ENCODE results near the gene LRCH3.

LRCH3 gene

DNA sequence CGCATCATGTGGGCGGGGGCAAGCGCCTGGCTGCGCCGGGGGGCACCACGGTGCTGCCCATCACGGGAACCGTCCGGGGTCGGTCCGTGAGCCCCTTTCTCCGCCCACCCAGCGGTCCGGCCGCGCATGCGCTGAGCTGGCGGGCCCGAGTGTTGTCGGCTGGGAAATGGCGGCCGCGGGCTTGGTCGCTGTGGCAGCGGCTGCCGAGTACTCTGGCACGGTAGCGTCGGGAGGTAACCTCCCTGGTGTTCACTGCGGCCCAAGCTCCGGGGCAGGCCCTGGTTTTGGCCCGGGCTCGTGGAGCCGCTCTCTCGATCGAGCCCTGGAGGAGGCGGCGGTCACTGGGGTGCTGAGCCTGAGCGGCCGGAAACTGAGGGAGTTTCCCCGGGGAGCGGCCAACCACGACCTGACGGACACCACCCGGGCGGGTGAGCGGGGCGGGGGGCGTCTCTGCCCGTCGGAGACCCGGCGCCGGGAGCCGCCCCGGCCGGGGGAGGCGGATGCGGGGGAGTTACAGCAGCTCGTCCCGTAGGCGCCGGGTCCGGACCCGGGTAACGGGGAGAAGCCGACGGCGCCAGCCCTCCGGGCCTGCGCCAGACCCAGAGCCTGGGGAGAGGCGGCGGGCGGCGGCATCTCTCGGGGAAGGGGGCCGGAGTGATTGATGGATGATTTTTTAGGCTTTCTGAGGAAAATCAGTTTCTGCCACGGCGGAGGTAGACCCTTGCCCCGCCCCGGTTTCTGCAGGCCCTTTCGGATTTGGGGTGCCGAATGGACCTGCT, at the start of gene LRCH3:
Gene LRCH3, plus strand, starts transcription at position 142 of the 779 bp plus-strand sequence. Its CDS starts 25 bp downstream, at position 167.
- DNase-seq (ENCODE audit: low spot score), result peak; percentile 75

DNA sequence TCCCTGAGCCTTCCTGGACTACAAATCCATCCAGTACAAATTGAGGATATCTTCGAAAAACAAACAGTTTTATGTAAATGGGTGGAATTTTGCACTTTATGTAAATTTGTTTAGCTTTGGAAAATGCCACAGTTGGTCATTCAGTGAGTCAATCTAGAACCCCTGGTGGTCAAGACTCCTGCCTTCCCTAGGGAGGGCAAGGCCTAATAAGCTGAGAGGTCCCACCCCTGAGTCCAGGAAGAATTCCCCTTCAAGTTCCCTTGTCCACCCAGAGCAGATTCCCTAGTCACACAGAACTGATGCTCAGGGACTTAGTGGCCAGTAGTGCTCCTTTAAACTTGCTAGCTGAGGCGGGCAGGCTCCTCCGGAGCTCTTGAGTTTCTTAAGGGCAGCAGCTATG, 48.3 kb upstream of the LRCH3 start:
- DNase-seq (ENCODE audit: low spot score), result no peak

- no peak for DNase-seq (ENCODE audit: low spot score)
Measured at GRCh38 chr3:197746209-197746608, 44.8 kb upstream of the LRCH3 start.

DNA sequence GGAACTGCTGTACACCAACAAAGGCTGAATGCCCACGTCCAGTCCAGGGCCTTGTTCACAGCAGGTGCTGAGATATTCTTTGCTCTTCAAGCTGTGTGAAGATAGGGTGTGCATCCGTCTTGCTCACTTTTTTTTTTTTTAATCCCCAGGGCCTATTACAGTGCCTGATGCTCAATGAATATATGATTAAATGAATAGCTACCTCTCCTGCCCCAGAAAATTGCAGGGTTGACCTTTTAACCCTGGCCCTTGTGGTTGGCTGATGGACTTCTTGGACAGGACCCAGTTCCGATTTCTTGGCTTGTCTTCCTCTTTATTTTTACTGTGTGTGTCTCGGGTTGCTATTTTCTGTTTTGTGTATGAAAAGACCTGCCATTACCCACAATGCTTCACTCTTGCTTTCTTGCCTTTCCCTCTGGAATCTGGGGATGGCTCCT, 44.2 kb upstream of the LRCH3 start:
- no peak for DNase-seq (ENCODE audit: low spot score)

GRCh38 chr3:197748597-197749314, 42.3 kb upstream of the LRCH3 start:
- DNase-seq (ENCODE audit: low spot score), result no peak

DNA sequence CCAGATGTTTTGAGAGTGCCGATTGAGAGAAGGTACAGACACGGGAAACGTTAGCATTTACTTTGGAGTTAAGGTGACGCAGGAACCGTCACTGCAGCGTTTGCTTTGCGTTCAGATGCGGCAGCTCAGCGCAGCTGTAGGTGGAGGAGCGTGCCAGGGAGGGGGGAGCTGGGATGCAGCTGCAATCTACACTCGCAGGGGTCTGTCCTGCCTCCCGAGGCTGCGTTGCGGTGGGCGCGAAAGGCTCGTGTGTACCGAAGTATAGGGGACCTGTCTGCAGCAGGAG, 41.8 kb upstream of the LRCH3 start:
- DNase-seq (ENCODE audit: low spot score), result peak; percentile 55

- DNase-seq (ENCODE audit: low spot score), result peak; percentile 88
Measured at GRCh38 chr3:197749601-197750395, 41.3 kb upstream of the LRCH3 start, which contains the start of gene FYTTD1. Gene FYTTD1 (plus strand): TSS chr3:197749883. CDS start chr3:197749972, 89 bp downstream.

DNA sequence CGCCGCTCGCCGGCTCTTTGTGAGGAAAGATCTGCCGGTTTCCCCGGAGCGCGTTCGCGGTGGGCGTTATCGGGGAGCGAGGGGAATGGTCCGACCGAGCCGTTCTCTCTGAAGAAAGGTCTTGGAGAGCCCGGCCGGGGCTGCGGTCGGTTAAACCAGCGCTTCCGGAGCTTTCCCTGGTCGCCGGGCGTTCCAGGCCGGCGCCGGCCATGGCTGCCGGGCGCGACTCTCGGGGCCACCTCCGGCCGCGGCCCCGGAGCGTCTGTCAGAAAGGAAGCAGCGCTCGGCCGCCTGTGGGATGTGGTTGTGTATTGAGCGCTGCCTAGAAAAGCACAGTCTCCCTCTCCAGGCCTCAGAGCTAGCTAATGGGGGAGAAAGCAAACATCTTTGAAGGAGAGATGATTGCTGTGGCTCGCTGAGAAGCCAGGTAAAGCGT, 40.6 kb upstream of the LRCH3 start:
- DNase-seq (ENCODE audit: low spot score), result peak; percentile 55

GRCh38 chr3:197750858-197751737, 40.0 kb upstream of the LRCH3 start:
- DNase-seq (ENCODE audit: low spot score), result peak; percentile 7

GRCh38 chr3:197752107-197752506, 38.9 kb upstream of the LRCH3 start:
- DNase-seq (ENCODE audit: low spot score), result no peak

GRCh38 chr3:197753263-197753662, 37.8 kb upstream of the LRCH3 start:
- no peak for DNase-seq (ENCODE audit: low spot score)

- no peak for DNase-seq (ENCODE audit: low spot score)
Measured at GRCh38 chr3:197756704-197757103, 34.4 kb upstream of the LRCH3 start.

DNA sequence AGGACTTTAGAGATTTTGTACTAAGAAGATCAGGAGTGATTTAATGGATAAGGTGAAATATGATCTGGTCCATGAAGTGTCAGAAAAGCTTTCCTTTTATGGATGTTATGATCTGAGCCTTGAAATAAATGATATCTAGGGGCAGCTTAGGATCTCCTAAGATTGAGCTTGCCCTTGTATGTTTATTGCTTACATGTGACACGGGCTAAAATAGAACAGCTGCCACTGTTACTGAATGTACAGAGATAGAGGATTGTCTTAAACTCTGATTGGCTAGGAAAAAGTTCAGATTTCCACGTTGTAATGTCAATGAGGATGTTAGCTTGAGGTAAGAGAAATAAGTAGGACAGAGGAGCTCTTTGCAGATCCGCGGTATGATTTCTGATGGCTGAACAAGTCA, 32.5 kb upstream of the LRCH3 start:
- no peak for DNase-seq (ENCODE audit: low spot score)

DNA sequence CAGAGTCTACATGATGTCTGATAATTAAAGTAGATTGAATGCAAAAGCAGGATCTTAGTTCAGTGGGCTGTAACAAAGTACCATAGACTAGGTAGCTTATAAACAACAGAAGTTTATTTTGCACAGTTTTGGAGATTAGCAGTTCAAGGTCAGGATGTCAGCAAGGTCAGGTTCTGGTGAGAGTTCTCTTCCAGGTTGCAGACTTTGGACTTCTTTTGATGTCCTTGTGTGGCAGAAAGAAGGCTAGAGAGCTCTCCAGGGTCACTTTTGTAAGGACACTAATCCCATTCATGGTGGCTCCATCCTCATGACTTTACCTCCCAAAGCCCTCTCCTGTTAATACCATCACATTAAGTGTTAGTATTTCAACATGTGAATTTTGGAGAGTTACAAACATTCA, 29.3 kb upstream of the LRCH3 start:
- no peak for DNase-seq (ENCODE audit: low spot score)

DNA sequence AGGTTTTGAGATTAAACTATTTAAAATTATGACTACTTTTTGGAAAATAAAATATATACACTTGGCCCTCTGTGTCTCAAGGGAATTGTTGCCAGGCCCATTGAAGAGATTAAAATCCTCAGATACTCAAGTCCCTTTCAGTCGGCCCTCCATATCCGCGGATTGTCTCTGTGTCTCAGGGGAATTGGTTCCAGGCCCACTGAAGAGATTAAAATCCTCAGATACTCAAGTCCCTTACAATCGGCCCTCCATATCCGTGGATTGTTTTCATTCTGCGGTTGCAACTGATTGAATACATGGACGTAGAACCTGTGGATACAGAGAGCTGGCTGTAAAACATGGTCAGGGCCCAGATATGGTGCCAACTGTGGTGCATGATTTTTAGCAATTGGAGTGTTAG, 15.7 kb upstream of the LRCH3 start:
- no peak for DNase-seq (ENCODE audit: low spot score)

- DNase-seq (ENCODE audit: low spot score), result no peak
Measured at GRCh38 chr3:197782230-197782629, 8.8 kb upstream of the LRCH3 start.

DNA sequence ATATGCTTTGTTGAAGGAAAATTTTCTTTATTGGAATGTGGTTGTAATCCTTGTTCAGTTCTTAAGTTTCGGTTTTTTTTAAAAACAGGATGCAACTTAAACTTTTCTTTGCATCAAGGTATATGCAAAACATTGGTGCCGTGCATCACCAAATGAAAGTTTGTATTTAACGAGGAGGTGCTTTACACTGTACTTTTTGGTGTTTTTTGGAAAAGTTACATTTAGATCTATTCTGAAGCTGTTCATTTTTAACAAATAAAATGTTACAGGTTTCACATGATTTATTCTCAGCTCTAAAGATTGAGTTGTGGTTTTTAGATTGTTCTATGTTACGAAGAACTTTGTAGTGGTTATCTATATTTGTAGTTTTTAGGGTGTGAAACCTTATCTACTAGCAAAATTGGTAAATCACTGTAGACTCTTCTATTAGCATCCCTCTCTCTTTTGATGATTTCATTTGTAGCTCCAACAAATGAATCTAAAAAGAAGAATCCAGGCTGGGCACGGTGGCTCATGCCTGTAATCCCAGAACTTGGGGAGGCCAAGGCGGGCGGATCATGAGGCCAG, 7.0 kb upstream of the LRCH3 start:
- DNase-seq (ENCODE audit: low spot score), result no peak

DNA sequence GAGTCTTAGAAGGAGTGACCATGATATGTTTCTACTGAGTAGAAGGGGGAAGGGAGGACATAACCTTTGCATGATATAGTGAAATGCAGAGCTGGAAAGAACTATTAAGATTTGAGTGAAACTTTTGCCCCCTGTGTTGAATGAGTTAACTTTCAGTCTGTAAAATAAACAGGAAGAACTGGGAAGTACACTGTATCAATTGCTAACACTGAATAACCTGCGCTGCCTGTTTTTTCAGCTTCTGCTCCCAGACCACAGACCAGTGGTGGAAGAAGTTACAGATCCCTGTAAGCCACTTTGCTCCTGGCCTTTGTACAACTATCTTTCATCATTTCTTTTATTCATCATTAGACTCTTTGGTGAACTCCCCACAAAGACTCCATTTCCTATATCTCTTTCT, 3.6 kb upstream of the LRCH3 start:
- no peak for DNase-seq (ENCODE audit: low spot score)

DNA sequence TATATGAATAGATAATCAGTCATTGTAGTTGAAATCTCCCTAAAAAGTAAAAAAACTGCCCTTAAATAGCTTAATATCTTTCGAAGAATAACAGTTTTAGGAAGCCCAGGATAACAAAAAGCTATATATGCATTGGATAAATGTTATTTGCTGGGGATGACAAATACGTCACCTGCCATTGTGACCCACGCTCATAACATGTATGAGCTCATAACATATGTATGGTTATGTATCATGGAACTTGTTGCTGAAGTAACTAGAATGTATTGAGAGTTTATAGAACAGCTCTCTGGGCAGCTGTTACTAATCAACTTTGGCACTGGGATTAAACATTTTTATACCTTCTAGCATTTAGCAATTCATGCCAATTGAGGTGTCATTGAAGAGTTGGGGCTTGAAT, 1.7 kb upstream of the LRCH3 start:
- no peak for DNase-seq (ENCODE audit: low spot score)

DNA sequence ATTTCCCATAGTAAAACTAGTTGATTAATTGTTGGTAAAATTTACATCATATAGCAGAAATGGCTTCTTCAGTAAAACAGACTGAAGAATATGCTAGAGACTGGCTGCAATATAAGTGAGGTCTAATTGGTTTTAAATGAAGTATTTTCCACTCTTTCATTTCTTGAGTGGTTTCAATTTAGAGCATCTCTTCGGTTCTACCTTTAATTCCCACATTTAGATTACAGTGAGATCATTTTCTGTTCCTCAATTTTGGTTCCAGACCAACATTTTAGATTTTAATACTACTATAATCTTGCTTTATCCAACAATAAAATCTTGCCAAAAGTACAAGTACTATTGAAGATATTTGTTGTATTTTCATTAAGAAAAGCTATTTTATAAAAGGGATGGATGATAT, 1.0 kb upstream of the LRCH3 start:
- DNase-seq (ENCODE audit: low spot score), result no peak

- DNase-seq (ENCODE audit: low spot score), result peak; percentile 17
Measured at GRCh38 chr3:197791892-197792647, 1.0 kb downstream of the LRCH3 start.

All from CD4-positive, alpha-beta T cell treated with Interleukin-6 at 100 ng/mL for 8 hours (primary cell).